NCI-H226 (cell line): ENCODE measurements around the gene PRXL2B.

ENCODE experiments used
- DNase-seq: peaks from one replicate; pipeline ENCODE4 v3.0.0-alpha.2; 2015

The PRXL2B gene

GRCh38 chr1:2587071-2587859 is 688 bp downstream of the PRXL2B start:
- DNase-seq = no peak

GRCh38 chr1:2587860-2588571 is 1.4 kb downstream of the PRXL2B start:
- no peak for DNase-seq

- DNase-seq = no peak
These were observed 2.3 kb downstream of the PRXL2B start for GRCh38 chr1:2588661-2589430.

- DNase-seq = no peak
These were observed 3.1 kb downstream of the PRXL2B start for GRCh38 chr1:2589431-2590232.

- no peak for DNase-seq
These were observed 3.9 kb downstream of the PRXL2B start for GRCh38 chr1:2590233-2591141.

- no peak for DNase-seq
These were observed 4.6 kb downstream of the PRXL2B start for GRCh38 chr1:2591233-2591580.

GRCh38 chr1:2591581-2592261 is 5.1 kb downstream of the PRXL2B start:
- DNase-seq = no peak

GRCh38 chr1:2592672-2593071 is 6.1 kb downstream of the PRXL2B start:
- DNase-seq = no peak

- no peak for DNase-seq
These were observed 6.8 kb downstream of the PRXL2B start for GRCh38 chr1:2593251-2593878.

- DNase-seq = peak; percentile 67
These were observed 7.5 kb downstream of the PRXL2B start for GRCh38 chr1:2594001-2594640.

GRCh38 chr1:2594641-2595131 is 8.1 kb downstream of the PRXL2B start:
- no peak for DNase-seq

- no peak for DNase-seq
These were observed 8.8 kb downstream of the PRXL2B start for GRCh38 chr1:2595261-2595811.

- no peak for DNase-seq
These were observed 9.4 kb downstream of the PRXL2B start for GRCh38 chr1:2595812-2596529.

- no peak for DNase-seq
These were observed 10.2 kb downstream of the PRXL2B start for GRCh38 chr1:2596530-2597333.

- DNase-seq = no peak
These were observed 11.1 kb downstream of the PRXL2B start for GRCh38 chr1:2597441-2598328.

GRCh38 chr1:2598329-2598931 is 11.9 kb downstream of the PRXL2B start:
- DNase-seq = no peak
